HG03045 (cell line): ENCODE data around the gene SYNE2.
"Not testable (repeated sequence)": the region's sequence is repeated elsewhere in the genome, so short reads cannot be mapped to it uniquely, and the experiment has no call there.

Experiments used
- ATAC-seq: cut with Tn5 transposase; IDR thresholded peaks from one replicate; pipeline ENCODE4 v1.9.1; 2021; ENCODE audit warnings: mild to moderate bottlenecking, moderate library complexity; ENCODE audit not compliant: unreplicated experiment

SYNE2 gene

GRCh38 chr14:64008016-64008415, 155.2 kb downstream of the SYNE2 start:
- no peak for ATAC-seq

DNA sequence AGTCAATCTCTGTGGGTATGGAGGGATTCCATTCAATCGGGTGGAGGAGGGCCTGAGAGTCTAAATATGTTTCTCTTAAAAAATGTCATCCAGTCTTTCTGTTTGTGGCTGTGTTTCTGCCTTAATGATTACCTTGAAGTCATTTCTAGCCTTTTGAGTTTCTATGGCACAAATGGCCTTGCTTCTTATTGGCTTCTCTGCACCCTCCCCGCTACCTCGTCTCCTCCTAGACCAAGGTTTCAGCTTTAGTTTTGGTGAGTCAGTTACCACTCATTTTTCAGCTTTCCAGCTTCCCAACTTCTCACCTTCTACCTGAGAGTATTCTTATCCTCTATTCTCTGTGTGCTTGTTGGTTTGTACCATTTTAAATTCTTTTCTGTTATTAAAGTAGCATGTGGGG, 159.2 kb downstream of the SYNE2 start:
- no peak for ATAC-seq

DNA sequence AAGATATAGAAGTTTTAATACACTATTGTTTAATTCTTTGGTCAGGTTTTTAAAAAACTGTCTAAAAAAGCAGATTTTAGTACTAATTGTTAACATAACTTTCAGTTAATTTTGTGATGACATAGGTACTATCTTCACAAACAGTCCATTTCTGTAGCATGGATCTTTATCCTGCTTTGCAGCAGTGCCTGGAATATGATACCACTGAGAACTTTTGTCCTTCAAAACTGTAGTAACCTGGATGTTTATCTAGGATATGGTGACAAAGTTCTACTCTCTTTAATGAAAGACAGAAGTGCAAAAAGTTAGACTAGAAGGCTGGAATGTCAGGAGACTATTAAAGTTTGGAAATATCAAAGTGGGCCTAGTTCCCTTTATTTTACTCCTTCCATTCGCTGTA, 159.9 kb downstream of the SYNE2 start:
- no peak for ATAC-seq

GRCh38 chr14:64025479-64025878, 172.7 kb downstream of the SYNE2 start:
- no peak for ATAC-seq

- ATAC-seq = no peak
Measured at GRCh38 chr14:64026600-64026999, 173.8 kb downstream of the SYNE2 start.

DNA sequence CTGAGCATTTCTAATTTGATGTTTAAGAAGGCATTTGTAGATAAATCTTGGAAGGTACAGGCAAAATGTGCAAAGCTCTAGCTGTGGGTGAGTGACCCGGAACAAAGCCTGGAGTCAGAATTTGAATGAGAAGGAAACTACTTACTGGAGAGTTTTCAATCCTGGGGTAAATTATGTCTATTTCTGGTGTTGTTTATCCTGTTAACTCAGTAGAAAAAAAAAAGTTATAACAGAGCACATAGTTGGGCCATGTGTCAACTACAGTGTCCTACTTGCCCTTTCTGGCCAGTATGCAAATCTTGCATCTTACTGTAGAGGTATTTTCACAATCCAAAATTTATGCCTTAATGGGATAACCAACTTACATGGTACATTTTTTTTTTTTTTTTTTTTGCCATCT, 182.3 kb downstream of the SYNE2 start:
- ATAC-seq = no peak

DNA sequence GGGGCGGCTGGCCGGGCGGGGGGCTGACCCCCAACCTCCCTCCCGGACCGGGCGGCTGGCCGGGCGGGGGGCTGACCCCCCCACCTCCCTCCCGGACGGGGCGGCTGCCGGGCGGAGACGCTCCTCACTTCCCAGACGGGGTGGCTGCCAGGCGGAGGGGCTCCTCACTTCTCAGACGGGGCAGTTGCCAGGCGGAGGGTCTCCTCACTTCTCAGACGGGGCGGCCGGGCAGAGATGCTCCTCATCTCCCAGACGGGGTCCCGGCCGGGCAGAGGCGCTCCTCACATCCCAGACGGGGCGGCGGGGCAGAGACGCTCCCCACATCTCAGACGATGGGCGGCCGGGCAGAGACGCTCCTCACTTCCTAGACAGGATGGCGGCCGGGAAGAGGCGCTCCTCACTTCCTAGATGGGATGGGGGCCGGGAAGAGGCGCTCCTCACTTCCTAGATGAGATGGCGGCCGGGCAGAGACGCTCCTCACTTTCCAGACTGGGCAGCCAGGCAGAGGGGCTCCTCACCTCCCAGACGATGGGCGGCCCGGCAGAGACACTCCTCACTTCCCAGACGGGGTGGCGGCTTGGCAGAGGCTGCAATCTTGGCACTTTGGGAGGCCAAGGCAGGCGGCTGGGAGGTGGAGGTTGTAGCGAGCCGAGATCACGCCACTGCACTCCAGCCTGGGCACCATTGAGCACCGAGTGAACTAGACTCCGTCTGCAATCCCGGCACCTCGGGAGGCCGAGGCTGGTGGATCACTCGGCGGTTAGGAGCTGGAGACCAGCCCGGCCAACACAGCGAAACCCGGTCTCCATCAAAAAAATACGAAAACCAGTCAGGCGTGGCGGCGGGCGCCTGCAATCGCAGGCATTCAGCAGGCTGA, 185.3 kb downstream of the SYNE2 start:
- ATAC-seq = not testable (repeated sequence)

- ATAC-seq = no peak
Measured at GRCh38 chr14:64038841-64039542, 186.2 kb downstream of the SYNE2 start.

DNA sequence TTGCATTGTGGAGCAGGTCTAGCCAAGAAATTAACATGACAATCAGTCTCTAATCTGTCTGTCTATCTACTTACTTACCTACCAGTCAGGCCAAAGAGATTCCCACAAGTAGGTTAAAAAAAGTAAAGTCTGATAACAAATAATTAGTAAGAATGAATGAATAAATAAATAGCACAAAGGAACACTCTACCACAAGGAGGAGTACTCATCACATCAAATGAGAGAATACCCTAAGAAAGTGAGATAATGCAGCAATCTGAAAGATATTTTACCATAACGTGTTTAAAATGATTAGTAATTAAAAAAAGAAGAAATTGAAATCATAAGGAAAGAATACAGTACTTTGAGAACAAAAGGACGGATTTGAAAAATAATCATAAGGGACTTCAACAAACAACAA, 187.2 kb downstream of the SYNE2 start:
- ATAC-seq = no peak

- ATAC-seq = not testable (repeated sequence)
Measured at GRCh38 chr14:64043296-64043695, 190.5 kb downstream of the SYNE2 start.

- ATAC-seq = no peak
Measured at GRCh38 chr14:64045091-64045490, 192.3 kb downstream of the SYNE2 start.

DNA sequence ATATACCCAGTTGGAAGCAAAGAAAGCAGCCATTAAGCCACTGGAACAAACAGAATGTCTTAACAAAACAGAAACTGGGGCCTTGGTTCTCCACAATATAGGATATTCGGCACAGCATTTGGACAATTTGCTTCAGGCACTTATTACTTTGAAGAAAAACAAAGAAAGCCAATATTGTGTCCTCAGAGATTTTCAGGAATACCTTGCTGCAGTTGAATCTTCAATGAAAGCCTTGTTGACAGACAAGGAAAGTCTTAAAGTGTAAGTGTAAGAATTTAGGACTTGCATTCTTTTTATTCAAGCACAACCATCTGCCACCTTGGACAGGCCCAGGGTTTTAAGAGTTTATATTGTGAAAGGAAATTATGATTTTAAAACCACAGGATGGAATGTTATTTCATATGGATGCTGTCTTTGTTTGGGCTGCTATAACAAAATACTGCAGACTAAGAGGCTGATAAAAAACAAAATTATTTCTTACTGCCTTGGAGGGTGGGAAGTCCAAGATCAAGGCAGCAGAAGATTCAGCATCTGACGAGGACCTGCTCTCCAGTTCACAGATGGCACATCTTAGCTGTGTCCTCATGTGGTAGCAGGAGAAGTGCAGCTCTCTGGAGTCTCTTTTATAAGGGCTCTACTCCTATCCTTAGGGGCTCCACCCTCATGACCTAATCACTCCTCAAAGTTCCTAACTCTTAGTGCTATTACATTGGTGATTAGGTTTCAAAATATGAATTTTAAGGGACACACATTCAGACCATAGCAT, 197.0 kb downstream of the SYNE2 start:
- no peak for ATAC-seq

DNA sequence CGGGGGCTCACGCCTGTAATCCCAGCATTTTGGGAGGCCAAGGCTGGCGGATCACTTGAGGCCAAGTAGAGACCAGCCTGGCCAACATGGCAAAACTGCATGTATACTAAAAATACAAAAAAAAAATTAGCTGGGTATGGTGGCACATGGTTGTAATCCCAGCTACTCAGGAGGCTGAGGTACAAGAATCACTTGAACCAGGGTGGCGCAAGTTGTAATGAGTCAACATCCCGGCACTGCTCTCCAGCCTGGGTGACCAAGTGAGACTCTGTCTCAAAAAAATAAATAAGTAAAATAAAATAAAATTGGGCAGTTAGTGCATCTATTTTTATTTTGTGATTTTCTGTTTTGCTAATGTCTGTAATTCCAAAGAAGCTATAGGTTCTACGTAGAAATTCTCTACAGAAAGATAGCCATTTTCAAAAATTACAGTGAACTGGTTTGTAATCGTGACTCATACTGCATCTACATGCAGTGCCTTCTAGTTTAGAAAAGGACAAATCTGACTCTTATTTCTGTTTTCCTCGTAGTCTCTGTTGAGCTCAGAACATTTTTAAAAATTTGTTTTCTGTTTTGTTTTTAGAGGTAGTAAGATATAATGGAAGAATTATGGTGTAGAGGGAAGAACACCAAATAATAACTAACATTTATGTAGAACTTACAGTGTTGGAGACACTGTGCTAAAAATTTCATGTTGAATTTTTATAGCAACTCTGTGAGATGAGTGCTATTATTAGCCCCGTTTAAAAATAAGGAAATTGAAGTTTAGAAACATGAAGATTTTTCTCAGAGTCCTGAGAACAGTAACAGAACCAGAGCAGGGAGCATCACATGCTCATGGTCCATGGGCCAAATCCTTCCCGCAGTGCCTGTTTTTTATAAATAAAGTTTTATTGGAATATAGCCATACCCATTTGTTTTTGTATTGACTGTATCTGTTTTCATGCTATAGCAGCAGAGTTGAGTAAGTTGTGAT, 201.2 kb downstream of the SYNE2 start:
- ATAC-seq = no peak

GRCh38 chr14:64059454-64060198, 206.8 kb downstream of the SYNE2 start:
- no peak for ATAC-seq

- ATAC-seq = no peak
Measured at GRCh38 chr14:64060199-64060545, 207.4 kb downstream of the SYNE2 start.

DNA sequence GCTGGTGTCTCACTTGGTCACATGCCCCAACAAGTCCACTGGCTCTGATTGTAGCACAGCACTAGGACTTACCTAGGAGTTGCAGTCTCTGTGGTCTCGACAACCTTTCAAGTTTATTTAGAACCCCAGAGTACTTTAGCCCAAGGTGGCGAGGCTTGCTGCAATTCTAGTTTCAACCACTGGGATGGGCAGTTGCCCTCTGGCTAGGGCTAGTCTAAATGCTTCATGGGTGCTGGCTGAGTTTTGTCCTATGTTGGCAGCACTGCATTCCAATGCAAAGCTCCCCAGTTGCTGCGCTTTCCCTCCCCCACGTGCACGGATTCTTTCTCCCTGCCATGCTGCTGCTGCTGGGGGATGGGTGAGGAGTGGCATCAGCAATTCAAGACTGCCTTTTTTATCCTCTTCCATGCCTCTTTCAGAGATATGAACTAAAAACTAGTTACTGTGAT, 207.9 kb downstream of the SYNE2 start:
- no peak for ATAC-seq

- no peak for ATAC-seq
Measured at GRCh38 chr14:64061115-64061514, 208.3 kb downstream of the SYNE2 start.

- no peak for ATAC-seq
Measured at GRCh38 chr14:64061706-64062105, 208.9 kb downstream of the SYNE2 start.

GRCh38 chr14:64062381-64063115, 209.7 kb downstream of the SYNE2 start:
- ATAC-seq = no peak
